ENCODE results near the gene HPS4. TPM values are rescaled to one million over a fixed set of nuclear protein-coding genes. Genes with fewer than 3 reads are reported as not detected.

HPS4 gene
- total and polyA plus RNA-seq, 10 of the 15 experiments (the other 5 are each of a cell fraction or from before 2014, with no cell fraction given), result 11.7 to 36.7 (median 30.8) TPM

DNA sequence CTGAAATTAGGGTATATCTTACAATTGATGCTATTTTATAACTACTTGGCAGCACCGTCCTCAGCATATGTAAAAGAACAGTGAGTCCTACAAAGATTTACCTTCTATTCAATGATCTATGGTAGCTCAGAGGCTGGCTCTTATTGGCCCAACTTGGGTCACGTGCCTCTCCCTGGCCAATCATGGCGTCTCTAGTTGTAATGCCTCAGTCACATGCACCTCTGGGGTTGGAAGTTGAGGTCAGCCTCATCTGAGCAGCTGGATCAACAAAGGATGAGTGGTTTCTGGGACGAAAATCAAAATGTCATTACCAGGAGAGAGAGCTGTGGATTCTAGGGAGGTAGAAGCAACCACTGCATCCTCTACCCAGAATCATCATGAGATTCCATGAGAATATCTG is 77.5 kb downstream of the HPS4 start:
- peak; percentile 62 for FAIRE-seq
- BruUV-seq (replicated peaks), result no TSS peak
- no peak overlapping the region for H3K27ac ChIP-seq (ENCODE audit: control insufficient read depth, insufficient read depth)
- POLR2A ChIA-PET, result no interaction called here
- SMC1A ChIA-PET (ENCODE audit: uncharacterized antibody, unreplicated experiment), result interaction anchor here (1.2 kb wide), 1 partner anchor 54 kb away, joined by 3 read pairs; no protein-coding TSS in a partner anchor
- H3K4me3 ChIP-seq, result no peak overlapping the region
- H3K79me2 ChIP-seq (ENCODE audit: control insufficient read depth, insufficient read depth, low read length), result no peaks in the 10 kb centered on the region
- ATAC-seq, result no peak; the same call in 2 of the 3 replicates
- no peaks in the 10 kb centered on the region for H3K36me3 ChIP-seq (ENCODE audit: control insufficient read depth in 2 of 2, insufficient read depth in 2 of 2, low read length in 1 of 2)
- DNase-seq (ENCODE audit: low read depth, low spot score), result no peak
- no peaks in the 10 kb centered on the region for H3K9me3 ChIP-seq (replicated peaks; ENCODE audit: control insufficient read depth, insufficient read depth, low read length)
- CTCF ChIA-PET, result interaction anchor here (0.9 to 1.7 kb wide), 5 partner anchors 11 to 54 kb away, joined by 3 to 8 read pairs (median 5); no protein-coding TSS in a partner anchor
- H3K4me1 ChIP-seq (ENCODE audit: control insufficient read depth, insufficient read depth, low read length), result no peaks in the 10 kb centered on the region; the same call in 1 of the 2 replicates
- no peaks in the 10 kb centered on the region for H3K27me3 ChIP-seq (replicated peaks in 1 of 2; ENCODE audit: control insufficient read depth in 2 of 2, insufficient read depth in 2 of 2, low read length in 1 of 2)
- RAD21 ChIA-PET (ENCODE audit: unreplicated experiment), result no interaction called here
- H2AFZ ChIP-seq (ENCODE audit: control insufficient read depth, low read depth, low read length), result no peak overlapping the region
- 59% methylated on average over 4 of the region's 4 CpGs for WGBS (ENCODE audit: insufficient coverage, insufficient replicate concordance, low lambda C conversion rate, missing lambda C conversion rate)
- in situ Hi-C loops (cut with MboI), result no loop called here
- no peaks in the 10 kb centered on the region for H4K20me1 ChIP-seq (ENCODE audit: control insufficient read depth, insufficient read depth)
- H3K9ac ChIP-seq (ENCODE audit: control insufficient read depth, insufficient read depth, low read length), result no peak overlapping the region
- intact Hi-C loops (cut with micrococcal nuclease; ENCODE audit: unreplicated experiment), result no loop called here
- no peak overlapping the region for H3K4me2 ChIP-seq (ENCODE audit: control insufficient read depth, insufficient read depth)
- TF ChIP-seq TBL1XR1 (IDR thresholded peaks at IDR 0.05; ENCODE audit: low read depth, low read length) (no peak), SPI1 (IDR thresholded peaks at IDR 0.05; ENCODE audit: borderline replicate concordance, insufficient read depth, low read depth, low read length) (no peak), TCF7 (IDR thresholded peaks at IDR 0.05; ENCODE audit: borderline replicate concordance) (no peak), BCL11A (IDR thresholded peaks at IDR 0.05; ENCODE audit: low read depth, low read length) (no peak), SIN3A (IDR thresholded peaks at IDR 0.05; ENCODE audit: low read depth, low read length) (no peak), PKNOX1 (IDR thresholded peaks at IDR 0.05) (no peak), NR2F1 (conservative IDR thresholded peaks at IDR 0.05) (no peak), RBBP5 (conservative IDR thresholded peaks at IDR 0.05) (no peak), JUNB (IDR thresholded peaks at IDR 0.05) (no peak), NRF1 (conservative IDR thresholded peaks at IDR 0.05; ENCODE audit: low read depth, low read length) (no peak), SREBF1 (IDR thresholded peaks at IDR 0.05; ENCODE audit: low read length) (no peak), YY1 (IDR thresholded peaks at IDR 0.05; ENCODE audit: low read depth, low read length) (no peak), PAX8 (IDR thresholded peaks at IDR 0.05) (no peak), USF1 (IDR thresholded peaks at IDR 0.05; ENCODE audit: borderline replicate concordance, extremely low read length, insufficient read depth, low read depth, low read length) (peak; percentile 71)
- TF ChIP-seq, protein P1, sequence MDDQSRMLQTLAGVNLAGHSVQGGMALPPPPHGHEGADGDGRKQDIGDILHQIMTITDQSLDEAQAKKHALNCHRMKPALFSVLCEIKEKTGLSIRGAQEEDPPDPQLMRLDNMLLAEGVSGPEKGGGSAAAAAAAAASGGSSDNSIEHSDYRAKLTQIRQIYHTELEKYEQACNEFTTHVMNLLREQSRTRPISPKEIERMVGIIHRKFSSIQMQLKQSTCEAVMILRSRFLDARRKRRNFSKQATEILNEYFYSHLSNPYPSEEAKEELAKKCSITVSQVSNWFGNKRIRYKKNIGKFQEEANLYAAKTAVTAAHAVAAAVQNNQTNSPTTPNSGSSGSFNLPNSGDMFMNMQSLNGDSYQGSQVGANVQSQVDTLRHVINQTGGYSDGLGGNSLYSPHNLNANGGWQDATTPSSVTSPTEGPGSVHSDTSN (IDR thresholded peaks at IDR 0.05; ENCODE audit: insufficient replicate concordance, low read depth, low read length), result no peak
- TF ChIP-seq, protein P2, sequence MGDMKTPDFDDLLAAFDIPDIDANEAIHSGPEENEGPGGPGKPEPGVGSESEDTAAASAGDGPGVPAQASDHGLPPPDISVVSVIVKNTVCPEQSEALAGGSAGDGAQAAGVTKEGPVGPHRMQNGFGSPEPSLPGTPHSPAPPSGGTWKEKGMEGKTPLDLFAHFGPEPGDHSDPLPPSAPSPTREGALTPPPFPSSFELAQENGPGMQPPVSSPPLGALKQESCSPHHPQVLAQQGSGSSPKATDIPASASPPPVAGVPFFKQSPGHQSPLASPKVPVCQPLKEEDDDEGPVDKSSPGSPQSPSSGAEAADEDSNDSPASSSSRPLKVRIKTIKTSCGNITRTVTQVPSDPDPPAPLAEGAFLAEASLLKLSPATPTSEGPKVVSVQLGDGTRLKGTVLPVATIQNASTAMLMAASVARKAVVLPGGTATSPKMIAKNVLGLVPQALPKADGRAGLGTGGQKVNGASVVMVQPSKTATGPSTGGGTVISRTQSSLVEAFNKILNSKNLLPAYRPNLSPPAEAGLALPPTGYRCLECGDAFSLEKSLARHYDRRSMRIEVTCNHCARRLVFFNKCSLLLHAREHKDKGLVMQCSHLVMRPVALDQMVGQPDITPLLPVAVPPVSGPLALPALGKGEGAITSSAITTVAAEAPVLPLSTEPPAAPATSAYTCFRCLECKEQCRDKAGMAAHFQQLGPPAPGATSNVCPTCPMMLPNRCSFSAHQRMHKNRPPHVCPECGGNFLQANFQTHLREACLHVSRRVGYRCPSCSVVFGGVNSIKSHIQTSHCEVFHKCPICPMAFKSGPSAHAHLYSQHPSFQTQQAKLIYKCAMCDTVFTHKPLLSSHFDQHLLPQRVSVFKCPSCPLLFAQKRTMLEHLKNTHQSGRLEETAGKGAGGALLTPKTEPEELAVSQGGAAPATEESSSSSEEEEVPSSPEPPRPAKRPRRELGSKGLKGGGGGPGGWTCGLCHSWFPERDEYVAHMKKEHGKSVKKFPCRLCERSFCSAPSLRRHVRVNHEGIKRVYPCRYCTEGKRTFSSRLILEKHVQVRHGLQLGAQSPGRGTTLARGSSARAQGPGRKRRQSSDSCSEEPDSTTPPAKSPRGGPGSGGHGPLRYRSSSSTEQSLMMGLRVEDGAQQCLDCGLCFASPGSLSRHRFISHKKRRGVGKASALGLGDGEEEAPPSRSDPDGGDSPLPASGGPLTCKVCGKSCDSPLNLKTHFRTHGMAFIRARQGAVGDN (IDR thresholded peaks at IDR 0.05), result no peak
- TF ChIP-seq, protein P3, sequence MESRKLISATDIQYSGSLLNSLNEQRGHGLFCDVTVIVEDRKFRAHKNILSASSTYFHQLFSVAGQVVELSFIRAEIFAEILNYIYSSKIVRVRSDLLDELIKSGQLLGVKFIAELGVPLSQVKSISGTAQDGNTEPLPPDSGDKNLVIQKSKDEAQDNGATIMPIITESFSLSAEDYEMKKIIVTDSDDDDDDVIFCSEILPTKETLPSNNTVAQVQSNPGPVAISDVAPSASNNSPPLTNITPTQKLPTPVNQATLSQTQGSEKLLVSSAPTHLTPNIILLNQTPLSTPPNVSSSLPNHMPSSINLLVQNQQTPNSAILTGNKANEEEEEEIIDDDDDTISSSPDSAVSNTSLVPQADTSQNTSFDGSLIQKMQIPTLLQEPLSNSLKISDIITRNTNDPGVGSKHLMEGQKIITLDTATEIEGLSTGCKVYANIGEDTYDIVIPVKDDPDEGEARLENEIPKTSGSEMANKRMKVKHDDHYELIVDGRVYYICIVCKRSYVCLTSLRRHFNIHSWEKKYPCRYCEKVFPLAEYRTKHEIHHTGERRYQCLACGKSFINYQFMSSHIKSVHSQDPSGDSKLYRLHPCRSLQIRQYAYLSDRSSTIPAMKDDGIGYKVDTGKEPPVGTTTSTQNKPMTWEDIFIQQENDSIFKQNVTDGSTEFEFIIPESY (IDR thresholded peaks at IDR 0.05), result no peak

Measured in GM12878 (cell line).